NT2/D1 (cell line): ENCODE data around the gene TXK.

Source experiments
- DNase-seq: peaks from one replicate; pipeline ENCODE4 v3.0.0-alpha.2; 2011; ENCODE audit warnings: low read depth, low spot score
- H3K27me3 ChIP-seq: 2 replicates; pipeline ENCODE4 v1.6.0; 2011; ENCODE audit warnings: mild to moderate bottlenecking; ENCODE audit not compliant: insufficient read length, insufficient read depth
- H3K36me3 ChIP-seq: 2 replicates; pipeline ENCODE4 v1.6.1; 2011; ENCODE audit warnings: mild to moderate bottlenecking, low read length, mixed read lengths; ENCODE audit not compliant: insufficient read depth, insufficient read length
- H3K4me1 ChIP-seq: 2 replicates; pipeline ENCODE4 v1.5.1; 2011; ENCODE audit not compliant: insufficient read depth, insufficient read length
- H3K4me3 ChIP-seq: 2 replicates; pipeline ENCODE4 v1.5.1; 2011; ENCODE audit warnings: low read depth; ENCODE audit not compliant: insufficient read length
- H3K9ac ChIP-seq: 2 replicates; pipeline ENCODE4 v1.6.0; 2011; ENCODE audit warnings: low read depth; ENCODE audit not compliant: insufficient read length
- H3K9me3 ChIP-seq: 2 replicates; pipeline ENCODE4 v1.5.1; 2011; ENCODE audit warnings: mild to moderate bottlenecking, low read length; ENCODE audit not compliant: insufficient read depth
- SUZ12 ChIP-seq: IDR thresholded peaks from 2 replicates; pipeline ENCODE4 v1.6.1; 2011; ENCODE audit not compliant: insufficient read length, insufficient read depth; ENCODE audit errors: extremely low read depth
- YY1 ChIP-seq: IDR thresholded peaks from 2 replicates; pipeline ENCODE4 v1.6.1; 2011; ENCODE audit not compliant: insufficient read length, insufficient read depth
- ZNF274 ChIP-seq: IDR thresholded peaks from 2 replicates; pipeline ENCODE4 v1.6.1; 2011; ENCODE audit warnings: mild to moderate bottlenecking, low read depth, low read length

The TXK gene

GRCh38 chr4:48152259-48152658 lies 18.2 kb upstream of the TXK start:
- no peaks in the 10 kb centered on the region for H3K27me3 ChIP-seq
- TF ChIP-seq SUZ12 = no peak
- TF ChIP-seq YY1 = no peak
- TF ChIP-seq ZNF274 = no peak
- no peak overlapping the region for H3K4me3 ChIP-seq
- H3K9ac ChIP-seq = no peak overlapping the region
- H3K36me3 ChIP-seq = no peaks in the 10 kb centered on the region
- peaks cover 24% of the 10 kb centered on the region for H3K9me3 ChIP-seq
- DNase-seq = no peak
- H3K4me1 ChIP-seq = no peaks in the 10 kb centered on the region

- no peaks in the 10 kb centered on the region for H3K36me3 ChIP-seq
- no peak overlapping the region for H3K4me3 ChIP-seq
- TF ChIP-seq YY1 (no peak), SUZ12 (no peak), ZNF274 (no peak)
- DNase-seq = no peak
- H3K27me3 ChIP-seq = no peaks in the 10 kb centered on the region
- peaks cover 15% of the 10 kb centered on the region for H3K9me3 ChIP-seq
- no peaks in the 10 kb centered on the region for H3K4me1 ChIP-seq
- no peak overlapping the region for H3K9ac ChIP-seq
Observed at GRCh38 chr4:48149827-48150370, 15.8 kb upstream of the TXK start.

GRCh38 chr4:48147621-48148020 lies 13.6 kb upstream of the TXK start:
- no peaks in the 10 kb centered on the region for H3K27me3 ChIP-seq
- H3K36me3 ChIP-seq = no peaks in the 10 kb centered on the region
- TF ChIP-seq ZNF274 (no peak), YY1 (no peak), SUZ12 (no peak)
- no peaks in the 10 kb centered on the region for H3K4me1 ChIP-seq
- no peak overlapping the region for H3K9ac ChIP-seq
- DNase-seq = no peak
- H3K4me3 ChIP-seq = no peak overlapping the region
- H3K9me3 ChIP-seq = no peaks in the 10 kb centered on the region

- Histone ChIP-seq H3K9ac (no peak overlapping the region), H3K36me3 (no peaks in the 10 kb centered on the region), H3K27me3 (no peaks in the 10 kb centered on the region), H3K4me1 (no peaks in the 10 kb centered on the region), H3K9me3 (no peaks in the 10 kb centered on the region), H3K4me3 (no peak overlapping the region)
- TF ChIP-seq ZNF274 = no peak
- TF ChIP-seq YY1 = no peak
- no peak for TF ChIP-seq SUZ12
- DNase-seq = no peak
Observed at GRCh38 chr4:48141048-48141447, 7.0 kb upstream of the TXK start.

- no peak for DNase-seq
- H3K4me1 ChIP-seq = no peaks in the 10 kb centered on the region
- TF ChIP-seq SUZ12 = no peak
- TF ChIP-seq ZNF274 = no peak
- TF ChIP-seq YY1 = no peak
- no peak overlapping the region for H3K4me3 ChIP-seq
- H3K27me3 ChIP-seq = no peaks in the 10 kb centered on the region
- H3K36me3 ChIP-seq = peaks cover 3% of the 10 kb centered on the region
- H3K9ac ChIP-seq = no peak overlapping the region
- H3K9me3 ChIP-seq = no peaks in the 10 kb centered on the region
Observed at GRCh38 chr4:48139691-48140090, 5.6 kb upstream of the TXK start.

- no peak for DNase-seq
Observed at GRCh38 chr4:48138936-48139335, 4.9 kb upstream of the TXK start.

GRCh38 chr4:48138511-48138910 lies 4.5 kb upstream of the TXK start:
- H3K9ac ChIP-seq = no peak overlapping the region
- no peak for TF ChIP-seq ZNF274

More at GRCh38 chr4:48138936-48139335, 4.9 kb upstream of the TXK start:
- TF ChIP-seq YY1 = no peak
- Histone ChIP-seq H3K4me3 (no peak overlapping the region), H3K9me3 (no peaks in the 10 kb centered on the region), H3K9ac (no peak overlapping the region), H3K27me3 (no peaks in the 10 kb centered on the region), H3K4me1 (no peaks in the 10 kb centered on the region), H3K36me3 (peaks cover 3% of the 10 kb centered on the region)

GRCh38 chr4:48137846-48138245 lies 3.8 kb upstream of the TXK start:
- Histone ChIP-seq H3K36me3 (peaks cover 3% of the 10 kb centered on the region), H3K9ac (no peak overlapping the region), H3K9me3 (no peaks in the 10 kb centered on the region), H3K27me3 (no peaks in the 10 kb centered on the region), H3K4me3 (no peak overlapping the region), H3K4me1 (no peaks in the 10 kb centered on the region)
- no peak for DNase-seq
- no peak for TF ChIP-seq ZNF274
- no peak for TF ChIP-seq SUZ12
- TF ChIP-seq YY1 = no peak

More at GRCh38 chr4:48138511-48138910, 4.5 kb upstream of the TXK start:
- Histone ChIP-seq H3K36me3 (peaks cover 3% of the 10 kb centered on the region), H3K4me3 (no peak overlapping the region), H3K4me1 (no peaks in the 10 kb centered on the region), H3K27me3 (no peaks in the 10 kb centered on the region), H3K9me3 (no peaks in the 10 kb centered on the region)
- DNase-seq = no peak
